Neural cell (in vitro differentiated cells): ENCODE measurements around the gene CNR2. TPM values are rescaled to one million over a fixed set of nuclear protein-coding genes. Genes with fewer than 3 reads are reported as not detected.

ENCODE experiments used
- H2AFZ ChIP-seq: fragments of 200-600, 300-800 bp; sonication (generic), shearing (Covaris generic); 2 replicates; pipeline ENCODE4 v1.6.0; 2014; ENCODE audit warnings: low read depth, mild to moderate bottlenecking, antibody characterized with exemption, low read length, moderate library complexity
- H3F3A ChIP-seq: fragments of 200-600 bp; shearing (Covaris generic); 2 replicates; pipeline ENCODE4 v1.6.1; 2016; ENCODE audit warnings: mild to moderate bottlenecking, moderate library complexity, mixed read lengths, antibody characterized with exemption, low read length; ENCODE audit not compliant: insufficient read depth, poor library complexity, severe bottlenecking
- H3K27ac ChIP-seq: fragments of 200-600, 300-800 bp; sonication (generic), shearing (Covaris generic); 2 replicates; pipeline ENCODE4 v1.5.1; 2014; ENCODE audit warnings: mild to moderate bottlenecking, low read length, moderate library complexity
- H3K27me3 ChIP-seq: fragments of 300-800, 200-600 bp; sonication (generic), shearing (Covaris generic); 2 replicates; pipeline ENCODE4 v1.6.0; 2014; ENCODE audit warnings: mild to moderate bottlenecking, low read depth, low read length, moderate library complexity; ENCODE audit not compliant: insufficient read depth
- H3K36me3 ChIP-seq: fragments of 300-800, 200-600 bp; sonication (generic), shearing (Covaris generic); 2 replicates; pipeline ENCODE4 v1.5.1; 2014; ENCODE audit warnings: mild to moderate bottlenecking, antibody characterized with exemption, low read length, moderate library complexity; ENCODE audit not compliant: insufficient read depth
- H3K4me2 ChIP-seq: fragments of 300-800, 200-600 bp; sonication (generic), shearing (Covaris generic); 2 replicates; pipeline ENCODE4 v1.6.0; 2014; ENCODE audit warnings: mild to moderate bottlenecking, low read length
- H3K4me3 ChIP-seq: fragments of 300-800, 200-600 bp; sonication (generic), shearing (Covaris generic); 2 replicates; pipeline ENCODE4 v1.5.1; 2014; ENCODE audit warnings: mild to moderate bottlenecking, low read length, moderate library complexity
- H3K79me2 ChIP-seq: fragments of 200-600 bp; shearing (Covaris generic); replicated peaks from 2 replicates; pipeline ENCODE4 v1.6.0; 2014; ENCODE audit warnings: mild to moderate bottlenecking, low read length, moderate library complexity; ENCODE audit not compliant: insufficient read depth
- H3K9ac ChIP-seq: fragments of 300-800, 200-600 bp; sonication (generic), shearing (Covaris generic); 2 replicates; pipeline ENCODE4 v1.6.1; 2016; ENCODE audit warnings: mild to moderate bottlenecking, low read length, mixed read lengths
- H3K9me2 ChIP-seq: fragments of 200-600 bp; shearing (Covaris generic); 2 replicates; pipeline ENCODE4 v1.6.1; 2016; ENCODE audit warnings: mild to moderate bottlenecking, low read length, mixed read lengths; ENCODE audit not compliant: insufficient read depth
- H3K9me3 ChIP-seq: fragments of 200-600, 300-800 bp; sonication (generic), shearing (Covaris generic); 2 replicates; pipeline ENCODE4 v1.6.1; 2016; ENCODE audit warnings: mild to moderate bottlenecking, mixed run types, low read length, moderate library complexity, mixed read lengths
- H4K20me1 ChIP-seq: fragments of 200-600 bp; shearing (Covaris generic); 2 replicates; pipeline ENCODE4 v1.6.1; 2016; ENCODE audit warnings: mild to moderate bottlenecking, mixed run types; ENCODE audit not compliant: insufficient read depth
- EP300 ChIP-seq: fragments of 450-650 bp; conservative IDR thresholded peaks from 2 replicates; pipeline ENCODE4 v1.6.1; 2014; ENCODE audit warnings: antibody characterized with exemption, mild to moderate bottlenecking, moderate library complexity; ENCODE audit not compliant: poor library complexity, severe bottlenecking
- EZH2 ChIP-seq: fragments of 200-600, 300-800 bp; shearing (Covaris generic), sonication (generic); IDR thresholded peaks from 2 replicates; pipeline ENCODE4 v1.6.1; 2014; ENCODE audit warnings: antibody characterized with exemption, low read length, borderline replicate concordance, mild to moderate bottlenecking; ENCODE audit not compliant: insufficient read depth, poor library complexity, severe bottlenecking
- MXI1 ChIP-seq: fragments of 450-650 bp; conservative IDR thresholded peaks from 2 replicates; pipeline ENCODE4 v1.6.1; 2014; ENCODE audit warnings: antibody characterized with exemption, mild to moderate bottlenecking; ENCODE audit not compliant: poor library complexity, severe bottlenecking
- POLR2AphosphoS5 ChIP-seq: IDR thresholded peaks from 2 replicates; pipeline ENCODE4 v1.6.1; 2012
- RAD21 ChIP-seq: fragments of 450-650 bp; conservative IDR thresholded peaks from 2 replicates; pipeline ENCODE4 v1.6.1; 2014; ENCODE audit warnings: antibody characterized with exemption, mild to moderate bottlenecking, moderate library complexity
- SMC3 ChIP-seq: fragments of 450-650 bp; conservative IDR thresholded peaks from 2 replicates; pipeline ENCODE4 v1.6.1; 2014; ENCODE audit warnings: antibody characterized with exemption, mild to moderate bottlenecking, moderate library complexity; ENCODE audit not compliant: poor library complexity
- TAF1 ChIP-seq: IDR thresholded peaks from 2 replicates; pipeline ENCODE4 v1.6.1; 2012; ENCODE audit warnings: low read depth
- polyA plus RNA-seq: library from polyadenylated mRNA; depleted of rRNA; stranded (reverse); fragments of >200 nt; gene quantifications from 2 replicates; pipeline ENCODE4 v1.2.3, GENCODE V29; 2014
- TF ChIP-seq, protein P1 (sequence below): fragments of 450-650 bp; IDR thresholded peaks from 2 replicates; pipeline ENCODE4 v1.5.1; 2014; ENCODE audit warnings: antibody characterized with exemption, mild to moderate bottlenecking, moderate library complexity; ENCODE audit not compliant: poor library complexity, severe bottlenecking
- TF ChIP-seq, protein P2 (sequence below): IDR thresholded peaks from 2 replicates; pipeline ENCODE4 v1.6.1; 2012; ENCODE audit warnings: borderline replicate concordance

Gene CNR2
- polyA plus RNA-seq, 1 donor from 2014 or later = not detected

DNA sequence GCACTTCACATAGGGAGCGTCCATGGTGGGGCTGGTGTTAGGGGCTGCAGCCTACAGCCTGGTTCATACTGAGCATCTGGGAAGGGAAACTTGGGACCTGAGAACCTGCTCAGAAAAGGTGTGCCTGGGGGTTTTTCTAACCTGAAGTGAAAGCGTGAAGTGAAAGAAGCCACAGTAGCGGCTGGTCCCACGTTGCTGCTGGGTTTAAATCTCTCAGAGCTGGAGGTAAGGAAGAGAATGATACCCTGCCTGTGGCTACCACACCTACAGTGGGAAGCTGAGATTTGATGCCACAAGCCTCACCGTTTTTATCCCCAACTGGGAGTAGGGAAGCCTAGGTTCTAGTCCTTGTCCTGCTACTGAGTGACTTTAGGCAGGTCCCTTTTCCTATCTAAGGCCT, 24.1 kb downstream of the CNR2 start:
- no peak overlapping the region for H3K4me3 ChIP-seq
- no peaks in the 10 kb centered on the region for H3K36me3 ChIP-seq
- no peaks in the 10 kb centered on the region for H4K20me1 ChIP-seq
- no peaks in the 10 kb centered on the region for H3K27me3 ChIP-seq
- H3K79me2 ChIP-seq = no peaks in the 10 kb centered on the region
- H3K9me2 ChIP-seq = no peaks in the 10 kb centered on the region
- H3F3A ChIP-seq = no peaks in the 10 kb centered on the region
- H3K9me3 ChIP-seq = no peaks in the 10 kb centered on the region
- H2AFZ ChIP-seq = no peak overlapping the region
- no peak overlapping the region for H3K9ac ChIP-seq
- H3K4me2 ChIP-seq = no peak overlapping the region
- TF ChIP-seq, protein P1, sequence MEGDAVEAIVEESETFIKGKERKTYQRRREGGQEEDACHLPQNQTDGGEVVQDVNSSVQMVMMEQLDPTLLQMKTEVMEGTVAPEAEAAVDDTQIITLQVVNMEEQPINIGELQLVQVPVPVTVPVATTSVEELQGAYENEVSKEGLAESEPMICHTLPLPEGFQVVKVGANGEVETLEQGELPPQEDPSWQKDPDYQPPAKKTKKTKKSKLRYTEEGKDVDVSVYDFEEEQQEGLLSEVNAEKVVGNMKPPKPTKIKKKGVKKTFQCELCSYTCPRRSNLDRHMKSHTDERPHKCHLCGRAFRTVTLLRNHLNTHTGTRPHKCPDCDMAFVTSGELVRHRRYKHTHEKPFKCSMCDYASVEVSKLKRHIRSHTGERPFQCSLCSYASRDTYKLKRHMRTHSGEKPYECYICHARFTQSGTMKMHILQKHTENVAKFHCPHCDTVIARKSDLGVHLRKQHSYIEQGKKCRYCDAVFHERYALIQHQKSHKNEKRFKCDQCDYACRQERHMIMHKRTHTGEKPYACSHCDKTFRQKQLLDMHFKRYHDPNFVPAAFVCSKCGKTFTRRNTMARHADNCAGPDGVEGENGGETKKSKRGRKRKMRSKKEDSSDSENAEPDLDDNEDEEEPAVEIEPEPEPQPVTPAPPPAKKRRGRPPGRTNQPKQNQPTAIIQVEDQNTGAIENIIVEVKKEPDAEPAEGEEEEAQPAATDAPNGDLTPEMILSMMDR = no peak
- TF ChIP-seq EZH2 (no peak), TAF1 (no peak), SMC3 (no peak), POLR2AphosphoS5 (no peak), MXI1 (no peak), RAD21 (no peak), EP300 (no peak)
- TF ChIP-seq, protein P2, sequence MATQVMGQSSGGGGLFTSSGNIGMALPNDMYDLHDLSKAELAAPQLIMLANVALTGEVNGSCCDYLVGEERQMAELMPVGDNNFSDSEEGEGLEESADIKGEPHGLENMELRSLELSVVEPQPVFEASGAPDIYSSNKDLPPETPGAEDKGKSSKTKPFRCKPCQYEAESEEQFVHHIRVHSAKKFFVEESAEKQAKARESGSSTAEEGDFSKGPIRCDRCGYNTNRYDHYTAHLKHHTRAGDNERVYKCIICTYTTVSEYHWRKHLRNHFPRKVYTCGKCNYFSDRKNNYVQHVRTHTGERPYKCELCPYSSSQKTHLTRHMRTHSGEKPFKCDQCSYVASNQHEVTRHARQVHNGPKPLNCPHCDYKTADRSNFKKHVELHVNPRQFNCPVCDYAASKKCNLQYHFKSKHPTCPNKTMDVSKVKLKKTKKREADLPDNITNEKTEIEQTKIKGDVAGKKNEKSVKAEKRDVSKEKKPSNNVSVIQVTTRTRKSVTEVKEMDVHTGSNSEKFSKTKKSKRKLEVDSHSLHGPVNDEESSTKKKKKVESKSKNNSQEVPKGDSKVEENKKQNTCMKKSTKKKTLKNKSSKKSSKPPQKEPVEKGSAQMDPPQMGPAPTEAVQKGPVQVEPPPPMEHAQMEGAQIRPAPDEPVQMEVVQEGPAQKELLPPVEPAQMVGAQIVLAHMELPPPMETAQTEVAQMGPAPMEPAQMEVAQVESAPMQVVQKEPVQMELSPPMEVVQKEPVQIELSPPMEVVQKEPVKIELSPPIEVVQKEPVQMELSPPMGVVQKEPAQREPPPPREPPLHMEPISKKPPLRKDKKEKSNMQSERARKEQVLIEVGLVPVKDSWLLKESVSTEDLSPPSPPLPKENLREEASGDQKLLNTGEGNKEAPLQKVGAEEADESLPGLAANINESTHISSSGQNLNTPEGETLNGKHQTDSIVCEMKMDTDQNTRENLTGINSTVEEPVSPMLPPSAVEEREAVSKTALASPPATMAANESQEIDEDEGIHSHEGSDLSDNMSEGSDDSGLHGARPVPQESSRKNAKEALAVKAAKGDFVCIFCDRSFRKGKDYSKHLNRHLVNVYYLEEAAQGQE = no peak
- H3K27ac ChIP-seq = no peak overlapping the region

DNA sequence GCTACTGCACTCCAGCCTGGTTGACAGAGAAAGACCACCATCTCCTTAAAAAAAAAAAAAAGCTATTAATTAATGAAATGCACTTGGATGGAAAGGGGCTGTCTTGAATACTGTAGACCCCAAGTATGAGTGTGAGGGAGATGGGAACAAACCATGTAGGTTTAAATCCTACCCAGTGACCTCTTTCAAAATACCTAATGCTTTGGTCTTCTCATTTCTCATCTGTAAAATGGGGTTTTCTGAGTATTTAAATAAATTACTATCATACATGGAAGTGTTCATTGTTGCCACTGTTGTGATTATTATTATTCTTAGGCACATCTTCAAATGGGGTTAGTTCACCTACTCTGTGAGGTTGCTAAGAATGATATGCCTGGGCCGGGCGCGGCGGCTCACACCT, 27.9 kb downstream of the CNR2 start:
- H3K27me3 ChIP-seq = no peaks in the 10 kb centered on the region
- H3K4me3 ChIP-seq = no peak overlapping the region
- H3F3A ChIP-seq = no peaks in the 10 kb centered on the region
- H3K9me2 ChIP-seq = no peaks in the 10 kb centered on the region
- H3K27ac ChIP-seq = no peak overlapping the region
- H4K20me1 ChIP-seq = no peaks in the 10 kb centered on the region
- TF ChIP-seq, protein P2 = no peak
- TF ChIP-seq EZH2 (no peak), EP300 (no peak), MXI1 (no peak), SMC3 (no peak), TAF1 (no peak), RAD21 (no peak), POLR2AphosphoS5 (no peak)
- TF ChIP-seq, protein P1 = no peak
- no peak overlapping the region for H2AFZ ChIP-seq
- no peak overlapping the region for H3K4me2 ChIP-seq
- H3K36me3 ChIP-seq = no peaks in the 10 kb centered on the region
- no peak overlapping the region for H3K9ac ChIP-seq
- no peaks in the 10 kb centered on the region for H3K9me3 ChIP-seq
- H3K79me2 ChIP-seq = no peaks in the 10 kb centered on the region
